WERI-Rb-1 (cell line): ENCODE measurements around the gene TGM3.

Experiments
- DNase-seq: peaks from one replicate; pipeline ENCODE4 v3.0.0-alpha.2; 2020
- H3K27ac ChIP-seq: fragments of 250-450 bp; sonication (Bioruptor Pico); 2 replicates; pipeline ENCODE4 v1.5.1; 2020; ENCODE audit warnings: mild to moderate bottlenecking, moderate library complexity
- H3K27me3 ChIP-seq: fragments of 250-450 bp; sonication (Bioruptor Pico); 2 replicates; pipeline ENCODE4 v1.5.1; 2021; ENCODE audit warnings: mild to moderate bottlenecking, low read depth, moderate library complexity; ENCODE audit not compliant: insufficient read depth, severe bottlenecking
- H3K36me3 ChIP-seq: fragments of 250-450 bp; sonication (Bioruptor Pico); 2 replicates; pipeline ENCODE4 v1.5.1; 2020; ENCODE audit warnings: mild to moderate bottlenecking, moderate library complexity
- H3K4me3 ChIP-seq: 2 replicates; pipeline ENCODE4 v1.5.1; 2011; ENCODE audit warnings: low read depth, mild to moderate bottlenecking, control low read depth, low read length
- H3K9me3 ChIP-seq: fragments of 250-450 bp; sonication (Bioruptor Pico); 2 replicates; pipeline ENCODE4 v1.5.1; 2021; ENCODE audit warnings: mild to moderate bottlenecking, moderate library complexity; ENCODE audit not compliant: severe bottlenecking
- CTCF ChIP-seq: IDR thresholded peaks from 2 replicates; pipeline ENCODE4 v1.5.1; 2011; ENCODE audit warnings: low read depth, mild to moderate bottlenecking, control low read depth, inconsistent platforms, low read length

Gene TGM3

GRCh38 chr20:2336471-2336870 lies 40.7 kb downstream of the TGM3 start:
- H3K27ac ChIP-seq: no peak overlapping the region
- H3K9me3 ChIP-seq: no peaks in the 10 kb centered on the region
- no peak for TF ChIP-seq CTCF
- DNase-seq: no peak
- H3K4me3 ChIP-seq: no peak overlapping the region
- H3K36me3 ChIP-seq: no peaks in the 10 kb centered on the region
- peaks cover 4% of the 10 kb centered on the region for H3K27me3 ChIP-seq

- no peak for DNase-seq
- no peak overlapping the region for H3K4me3 ChIP-seq
- no peaks in the 10 kb centered on the region for H3K36me3 ChIP-seq
- TF ChIP-seq CTCF: no peak
- H3K9me3 ChIP-seq: no peaks in the 10 kb centered on the region
- no peak overlapping the region for H3K27ac ChIP-seq
- H3K27me3 ChIP-seq: peaks cover 4% of the 10 kb centered on the region
These were observed 41.3 kb downstream of the TGM3 start for GRCh38 chr20:2337142-2337541.

- no peaks in the 10 kb centered on the region for H3K9me3 ChIP-seq
- no peaks in the 10 kb centered on the region for H3K36me3 ChIP-seq
- H3K27ac ChIP-seq: no peak overlapping the region
- no peak overlapping the region for H3K4me3 ChIP-seq
- H3K27me3 ChIP-seq: peaks cover 4% of the 10 kb centered on the region
- DNase-seq: no peak
- TF ChIP-seq CTCF: no peak
These were observed 42.7 kb downstream of the TGM3 start for GRCh38 chr20:2338411-2339066.

GRCh38 chr20:2340136-2340535 lies 44.3 kb downstream of the TGM3 start:
- H3K27me3 ChIP-seq: peaks cover 7% of the 10 kb centered on the region
- H3K4me3 ChIP-seq: no peak overlapping the region
- no peak for DNase-seq
- peak; percentile 30; the same call in 1 of the 2 replicates for TF ChIP-seq CTCF
- H3K36me3 ChIP-seq: no peaks in the 10 kb centered on the region
- no peak overlapping the region for H3K27ac ChIP-seq
- no peaks in the 10 kb centered on the region for H3K9me3 ChIP-seq

GRCh38 chr20:2340823-2341222 lies 45.0 kb downstream of the TGM3 start:
- no peaks in the 10 kb centered on the region for H3K36me3 ChIP-seq
- no peaks in the 10 kb centered on the region for H3K9me3 ChIP-seq
- no peak for DNase-seq
- no peak for TF ChIP-seq CTCF
- H3K4me3 ChIP-seq: no peak overlapping the region
- H3K27me3 ChIP-seq: peaks cover 7% of the 10 kb centered on the region
- no peak overlapping the region for H3K27ac ChIP-seq

- no peaks in the 10 kb centered on the region for H3K9me3 ChIP-seq
- no peak overlapping the region for H3K27ac ChIP-seq
- peaks cover 7% of the 10 kb centered on the region for H3K27me3 ChIP-seq
- no peak for DNase-seq
- H3K36me3 ChIP-seq: no peaks in the 10 kb centered on the region
- TF ChIP-seq CTCF: 0 out of 2 replicates have a peak, but pooled peaks have one; percentile 11
- H3K4me3 ChIP-seq: no peak overlapping the region
These were observed 45.5 kb downstream of the TGM3 start for GRCh38 chr20:2341336-2341735.
